Measurements from ENCODE around the gene ADAMTSL5. TPM values are rescaled to one million over a fixed set of nuclear protein-coding genes. Genes with fewer than 3 reads are reported as not detected.

ADAMTSL5 gene
- total and polyA plus RNA-seq, 9 of the 15 experiments (the other 6 are each of a cell fraction or from before 2014, with no cell fraction given): 1.0 to 11.6 (median 4.1) TPM

- TF ChIP-seq ZKSCAN1 (IDR thresholded peaks at IDR 0.05; ENCODE audit: low read depth, low read length) (no peak), ESRRA (IDR thresholded peaks at IDR 0.05; ENCODE audit: borderline replicate concordance, low read depth) (no peak), XRCC3 (IDR thresholded peaks at IDR 0.05) (no peak), FIP1L1 (IDR thresholded peaks at IDR 0.05; ENCODE audit: low read depth, low read length, poor library complexity, severe bottlenecking) (peak; percentile 58), ATF1 (CRISPR knock-in tag; IDR thresholded peaks at IDR 0.05) (no peak), ATF1 (tag; IDR thresholded peaks at IDR 0.05) (no peak), ZNF695 (CRISPR knock-in tag; IDR thresholded peaks at IDR 0.05) (no peak), POLR2G (IDR thresholded peaks at IDR 0.05; ENCODE audit: low read depth, low read length) (peak; percentile 52), CREB5 (CRISPR knock-in tag; IDR thresholded peaks at IDR 0.05) (no peak), MCM7 (IDR thresholded peaks at IDR 0.05) (no peak), ATF6 (CRISPR knock-in tag; IDR thresholded peaks at IDR 0.05) (no peak), RNF2 (IDR thresholded peaks at IDR 0.05) (no peak), GTF2B (IDR thresholded peaks at IDR 0.05; ENCODE audit: extremely low read depth, insufficient read length) (no peak), CHD4 (IDR thresholded peaks at IDR 0.05; ENCODE audit: insufficient read depth, insufficient replicate concordance, low read depth, low read length, poor library complexity, severe bottlenecking) (no peak), THAP7 (CRISPR knock-in tag; IDR thresholded peaks at IDR 0.05) (no peak), SRSF7 (optimal IDR thresholded peaks at IDR 0.05; ENCODE audit: low read depth, low read length) (no peak), SAFB (IDR thresholded peaks at IDR 0.05; ENCODE audit: borderline replicate concordance, low read depth, low read length) (no peak), TEAD2 (tag; IDR thresholded peaks at IDR 0.05) (no peak), ARID1B (IDR thresholded peaks at IDR 0.05) (no peak), RBFOX2 (IDR thresholded peaks at IDR 0.05; ENCODE audit: low read depth, low read length) (peak; percentile 35; the same call in 1 of the 2 replicates), L3MBTL2 (IDR thresholded peaks at IDR 0.05) (no peak), RAD21 (CRISPR knock-in tag; conservative IDR thresholded peaks at IDR 0.05 in 1 of 2, IDR thresholded peaks at IDR 0.05 in 1 of 2) (no peak), ZNF239 (CRISPR knock-in tag; IDR thresholded peaks at IDR 0.05) (no peak)
Observed at GRCh38 chr19:1472231-1473084, 40.4 kb downstream of the ADAMTSL5 start (continued).
